GM21526 (cell line): Measurements from ENCODE around the gene TLK1.
A peak's percentile ranks its signal among the peaks of the same experiment; 100 is the strongest.
"Not testable (repeated sequence)": the region's sequence is repeated elsewhere in the genome, so short reads cannot be mapped to it uniquely, and the experiment has no call there.

Source experiments
- ATAC-seq: cut with Tn5 transposase; IDR thresholded peaks from one replicate; pipeline ENCODE4 v1.9.1; 2021; ENCODE audit warnings: moderate library complexity; ENCODE audit not compliant: unreplicated experiment, low FRiP score

TLK1 gene

GRCh38 chr2:171087547-171087946 is 73.1 kb downstream of the TLK1 start:
- ATAC-seq, result no peak

- no peak for ATAC-seq
These were observed 74.1 kb downstream of the TLK1 start for GRCh38 chr2:171086352-171087290.

GRCh38 chr2:171084128-171084527 is 76.6 kb downstream of the TLK1 start:
- no peak for ATAC-seq

- ATAC-seq, result no peak
These were observed 77.2 kb downstream of the TLK1 start for GRCh38 chr2:171083451-171083850.

GRCh38 chr2:171081649-171082111 is 79.0 kb downstream of the TLK1 start:
- no peak for ATAC-seq

GRCh38 chr2:171080607-171081006 is 80.1 kb downstream of the TLK1 start:
- no peak for ATAC-seq

GRCh38 chr2:171076422-171076821 is 84.3 kb downstream of the TLK1 start:
- not testable (repeated sequence) for ATAC-seq

GRCh38 chr2:171072164-171072563 is 88.5 kb downstream of the TLK1 start:
- no peak for ATAC-seq

- no peak for ATAC-seq
These were observed 91.3 kb downstream of the TLK1 start for GRCh38 chr2:171069286-171069956.

- ATAC-seq, result no peak
These were observed 94.6 kb downstream of the TLK1 start for GRCh38 chr2:171066110-171066509.

- no peak for ATAC-seq
These were observed 103.1 kb downstream of the TLK1 start for GRCh38 chr2:171057575-171057974.

- ATAC-seq, result no peak
These were observed 104.4 kb downstream of the TLK1 start for GRCh38 chr2:171056307-171056706.

GRCh38 chr2:171049691-171050090 is 111.0 kb downstream of the TLK1 start:
- ATAC-seq, result no peak

GRCh38 chr2:171046048-171046560 is 114.6 kb downstream of the TLK1 start:
- ATAC-seq, result no peak

GRCh38 chr2:171044416-171044815 is 116.3 kb downstream of the TLK1 start:
- no peak for ATAC-seq

- ATAC-seq, result no peak
These were observed 118.3 kb downstream of the TLK1 start for GRCh38 chr2:171042253-171042969.

- no peak for ATAC-seq
These were observed 124.2 kb downstream of the TLK1 start for GRCh38 chr2:171036532-171036931.

GRCh38 chr2:171034315-171034714 is 126.4 kb downstream of the TLK1 start:
- ATAC-seq, result no peak

- ATAC-seq, result no peak
These were observed 135.5 kb downstream of the TLK1 start for GRCh38 chr2:171025214-171025613.

- peak; percentile 78 for ATAC-seq
These were observed 142.2 kb downstream of the TLK1 start for GRCh38 chr2:171018522-171018921.

- no peak for ATAC-seq
These were observed 144.6 kb downstream of the TLK1 start for GRCh38 chr2:171016125-171016524.
